Left cardiac atrium (tissue), 4 donors: ENCODE results near the gene CPE. TPM values are rescaled to one million over a fixed set of nuclear protein-coding genes. Genes with fewer than 3 reads are reported as not detected.
A peak's percentile ranks its signal among the peaks of the same experiment; 100 is the strongest.

Source experiments
- ATAC-seq, 2 donors: fragments of 200-7000 bp; cut with Tn5 transposase; one replicate each; pipeline ENCODE4 v1.9.1; 2020; ENCODE audit warnings: mild to moderate bottlenecking in 2 of 2, moderate library complexity in 2 of 2
- DNase-seq: peaks from one replicate; pipeline ENCODE4 v3.0.0-alpha.2; 2020
- intact Hi-C, 2 donors: fragments of 100-400 bp; cut with DNase I; formaldehyde crosslinking; loops; one replicate each; pipeline versions ENCODE4 v1.14.1 to v1.15.1; 2022 to 2023
- total RNA-seq, 2 donors: library from RNA; stranded (reverse); fragmentation: NEBNext Ultra II Directional; extraction: Animal tissue kit (Norgen Biotek cat#: 25700); gene quantifications; one replicate each; pipeline ENCODE4 v1.2.1, GENCODE V29; 2021
- donor health status: DM: no; HTN: yes; CAD: no.
- donor health status: DM: no; HTN: yes; CAD: no; lungs with severe emphysema.
- donor health status: DM: yes; HTN: yes; CAD: no.
- donor health status: Dilated cardiomyopathy.

CPE gene
- total RNA-seq, 2 donors from 2014 or later, result 84.8 to 92.5 TPM

GRCh38 chr4:165360985-165361670 is 17.7 kb upstream of the CPE start:
- intact Hi-C loops, result no loop called here
- ATAC-seq (no peak), DNase-seq (no peak)

- ATAC-seq (no peak), DNase-seq (no peak)
- intact Hi-C loops, result no loop called here
These were observed 17.0 kb upstream of the CPE start for GRCh38 chr4:165361810-165362209.

GRCh38 chr4:165364452-165365080 is 14.2 kb upstream of the CPE start:
- no peak for DNase-seq
- intact Hi-C loops, result no loop called here
- peak in 1 of 2 donors; percentile 64 for ATAC-seq

- intact Hi-C loops, result no loop called here
- no peak for DNase-seq
- ATAC-seq, result no peak
These were observed 11.8 kb upstream of the CPE start for GRCh38 chr4:165367040-165367439.

- intact Hi-C loops, result no loop called here
- no peak for DNase-seq
- no peak for ATAC-seq
These were observed 10.7 kb upstream of the CPE start for GRCh38 chr4:165368114-165368513.

GRCh38 chr4:165368567-165368966 is 10.2 kb upstream of the CPE start:
- ATAC-seq (no peak), DNase-seq (no peak)
- intact Hi-C loops, result no loop called here

- ATAC-seq (no peak), DNase-seq (no peak)
- intact Hi-C loops, result no loop called here
These were observed 9.3 kb upstream of the CPE start for GRCh38 chr4:165369522-165369921.

GRCh38 chr4:165370530-165370929 is 8.3 kb upstream of the CPE start:
- DNase-seq (no peak), ATAC-seq (no peak)
- intact Hi-C loops, result no loop called here

- no peak for DNase-seq
- no peak for ATAC-seq
- intact Hi-C loops, result loop anchor here in 1 of 2 donors (5.0 kb wide), 1 partner anchor 87 kb away; no protein-coding TSS in a partner anchor
These were observed 3.3 kb upstream of the CPE start for GRCh38 chr4:165375465-165375864.

GRCh38 chr4:165378398-165378744 is 437 bp upstream of the CPE start:
- ATAC-seq, result no peak
- intact Hi-C loops, result loop anchor here in 1 of 2 donors (5.0 kb wide), 1 partner anchor 84 kb away; no protein-coding TSS in a partner anchor
- no peak for DNase-seq

GRCh38 chr4:165379678-165380064 is 863 bp downstream of the CPE start:
- DNase-seq, result no peak
- intact Hi-C loops, result loop anchor here in 1 of 2 donors (5.0 kb wide), 1 partner anchor 83 kb away; no protein-coding TSS in a partner anchor
- ATAC-seq, result peak; percentile 17 to 23

GRCh38 chr4:165380805-165381204 is 2.0 kb downstream of the CPE start:
- no peak for DNase-seq
- intact Hi-C loops, result no loop called here
- ATAC-seq, result no peak

- intact Hi-C loops, result no loop called here
- DNase-seq (no peak), ATAC-seq (no peak)
These were observed 3.1 kb downstream of the CPE start for GRCh38 chr4:165381821-165382373.

GRCh38 chr4:165382640-165383039 is 3.8 kb downstream of the CPE start:
- DNase-seq, result no peak
- intact Hi-C loops, result no loop called here
- no peak for ATAC-seq

- DNase-seq, result no peak
- intact Hi-C loops, result no loop called here
- no peak for ATAC-seq
These were observed 4.8 kb downstream of the CPE start for GRCh38 chr4:165383591-165384073.

GRCh38 chr4:165384186-165384585 is 5.4 kb downstream of the CPE start:
- intact Hi-C loops, result no loop called here
- ATAC-seq (no peak), DNase-seq (no peak)

GRCh38 chr4:165384598-165384997 is 5.8 kb downstream of the CPE start:
- intact Hi-C loops, result no loop called here
- DNase-seq, result no peak
- no peak for ATAC-seq

GRCh38 chr4:165385126-165385525 is 6.3 kb downstream of the CPE start:
- intact Hi-C loops, result no loop called here
- no peak for DNase-seq
- ATAC-seq, result no peak

- intact Hi-C loops, result no loop called here
- no peak for ATAC-seq
- no peak for DNase-seq
These were observed 7.5 kb downstream of the CPE start for GRCh38 chr4:165386328-165386727.

GRCh38 chr4:165388756-165389155 is 9.9 kb downstream of the CPE start:
- no peak for ATAC-seq
- DNase-seq, result no peak
- intact Hi-C loops, result no loop called here

- DNase-seq (no peak), ATAC-seq (no peak)
- intact Hi-C loops, result no loop called here
These were observed 14.2 kb downstream of the CPE start for GRCh38 chr4:165393051-165393450.
